Measurements from ENCODE around the gene YWHAH. TPM values are rescaled to one million over a fixed set of nuclear protein-coding genes. Genes with fewer than 3 reads are reported as not detected.

Gene YWHAH
- total and polyA plus RNA-seq, 8 donors, result 20.5 to 284 (median 88.5) TPM

DNA sequence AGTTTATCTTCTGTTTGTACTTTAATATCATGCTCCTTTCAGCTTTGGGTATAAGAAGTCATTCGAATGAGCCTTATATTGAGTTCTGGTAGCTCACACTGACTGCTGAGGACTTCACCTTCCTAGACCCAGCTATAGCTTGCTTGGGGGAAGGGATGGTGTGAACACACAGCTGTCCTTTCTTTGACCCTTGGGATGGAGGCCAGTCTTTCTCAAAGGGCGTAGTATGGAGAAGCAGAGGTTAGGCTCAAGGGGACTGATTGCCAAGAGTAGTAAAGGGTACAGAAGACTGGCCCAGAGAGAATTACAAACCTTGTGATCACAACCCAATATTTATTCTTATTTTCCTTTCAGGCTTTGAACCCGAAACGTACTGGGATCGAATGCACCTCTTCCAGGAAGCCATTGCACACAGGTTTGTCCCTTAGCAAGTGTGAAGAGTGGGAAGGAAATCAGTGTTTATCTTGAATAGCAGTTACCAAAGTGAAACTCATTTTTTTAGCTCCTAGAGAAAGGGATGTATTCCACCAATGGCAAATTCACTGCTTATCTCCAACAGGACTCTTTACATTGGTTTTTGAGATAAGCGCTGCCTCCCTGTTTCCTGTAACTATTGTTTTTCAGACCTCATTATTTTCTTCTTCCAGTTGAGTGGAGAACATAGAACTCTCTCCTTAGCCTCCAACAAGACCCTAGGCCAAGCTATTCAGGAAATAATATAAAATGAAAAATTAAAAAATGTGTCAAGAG lies 42.8 kb upstream of the YWHAH start:
- intact Hi-C loops (cut with DNase I; ENCODE audit: low total_unique reads), result no loop called here
- WGBS, 5 donors, result 29 to 62% (median 51%) methylated on average over 6 of the region's 6 CpGs
- Histone ChIP-seq H3K4me3 (no peak overlapping the region), H3K27me3 (no peaks in the 10 kb centered on the region), H3K36me3 (peaks cover 13 to 88% (median 74%) of the 10 kb centered on the region in 4 donors), H3K9me3 (no peaks in the 10 kb centered on the region), H3K4me1 (peaks cover 0 to 20% (median 5%) of the 10 kb centered on the region in 4 donors), H3K27ac (peak overlapping the region; percentile 34 to 84 (median 67))
- TF ChIP-seq POLR2AphosphoS5 (IDR thresholded peaks at IDR 0.05) (peak in 2 of 3 donors; percentile 5 to 17), EP300 (IDR thresholded peaks at IDR 0.05) (no peak)
- DNase-seq, result peak in 1 of 2 donors; percentile 56

DNA sequence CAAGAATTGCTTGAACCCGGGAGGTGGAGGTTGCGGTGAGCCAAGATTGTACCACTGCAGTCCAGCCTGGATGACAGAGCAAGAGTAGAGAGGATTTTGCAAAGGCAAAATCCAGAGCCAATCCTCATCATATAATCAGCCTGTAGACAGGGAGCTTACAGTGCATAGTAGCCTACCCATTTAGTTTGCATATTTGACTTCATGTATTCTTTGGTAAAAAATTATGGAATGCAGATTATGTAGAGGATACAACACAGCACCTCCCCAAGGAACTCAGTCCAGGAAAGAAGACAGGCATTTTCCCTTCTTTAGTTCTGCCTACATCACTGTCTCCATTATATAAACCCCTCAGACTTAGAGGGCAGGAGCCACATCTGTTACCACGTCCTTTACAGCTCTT lies 39.7 kb upstream of the YWHAH start:
- DNase-seq, result no peak
- TF ChIP-seq, protein P1, sequence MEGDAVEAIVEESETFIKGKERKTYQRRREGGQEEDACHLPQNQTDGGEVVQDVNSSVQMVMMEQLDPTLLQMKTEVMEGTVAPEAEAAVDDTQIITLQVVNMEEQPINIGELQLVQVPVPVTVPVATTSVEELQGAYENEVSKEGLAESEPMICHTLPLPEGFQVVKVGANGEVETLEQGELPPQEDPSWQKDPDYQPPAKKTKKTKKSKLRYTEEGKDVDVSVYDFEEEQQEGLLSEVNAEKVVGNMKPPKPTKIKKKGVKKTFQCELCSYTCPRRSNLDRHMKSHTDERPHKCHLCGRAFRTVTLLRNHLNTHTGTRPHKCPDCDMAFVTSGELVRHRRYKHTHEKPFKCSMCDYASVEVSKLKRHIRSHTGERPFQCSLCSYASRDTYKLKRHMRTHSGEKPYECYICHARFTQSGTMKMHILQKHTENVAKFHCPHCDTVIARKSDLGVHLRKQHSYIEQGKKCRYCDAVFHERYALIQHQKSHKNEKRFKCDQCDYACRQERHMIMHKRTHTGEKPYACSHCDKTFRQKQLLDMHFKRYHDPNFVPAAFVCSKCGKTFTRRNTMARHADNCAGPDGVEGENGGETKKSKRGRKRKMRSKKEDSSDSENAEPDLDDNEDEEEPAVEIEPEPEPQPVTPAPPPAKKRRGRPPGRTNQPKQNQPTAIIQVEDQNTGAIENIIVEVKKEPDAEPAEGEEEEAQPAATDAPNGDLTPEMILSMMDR (IDR thresholded peaks at IDR 0.05), result no peak
- TF ChIP-seq POLR2A (IDR thresholded peaks at IDR 0.05), result no peak
- no peak for TF ChIP-seq EP300 (IDR thresholded peaks at IDR 0.05)
- TF ChIP-seq POLR2AphosphoS5 (IDR thresholded peaks at IDR 0.05), result no peak
- H3K27me3 ChIP-seq, result no peaks in the 10 kb centered on the region
- 95 to 99% (median 96%) methylated on average over 3 of the region's 3 CpGs for WGBS, 5 donors
- no peaks in the 10 kb centered on the region for H3K9me3 ChIP-seq
- H3K27ac ChIP-seq, result no peak overlapping the region
- peaks cover 19 to 84% (median 68%) of the 10 kb centered on the region in 4 donors for H3K36me3 ChIP-seq
- no peak overlapping the region for H3K4me3 ChIP-seq
- peaks cover 0 to 20% (median 5%) of the 10 kb centered on the region in 4 donors for H3K4me1 ChIP-seq
- intact Hi-C loops (cut with DNase I; ENCODE audit: low total_unique reads), result no loop called here

DNA sequence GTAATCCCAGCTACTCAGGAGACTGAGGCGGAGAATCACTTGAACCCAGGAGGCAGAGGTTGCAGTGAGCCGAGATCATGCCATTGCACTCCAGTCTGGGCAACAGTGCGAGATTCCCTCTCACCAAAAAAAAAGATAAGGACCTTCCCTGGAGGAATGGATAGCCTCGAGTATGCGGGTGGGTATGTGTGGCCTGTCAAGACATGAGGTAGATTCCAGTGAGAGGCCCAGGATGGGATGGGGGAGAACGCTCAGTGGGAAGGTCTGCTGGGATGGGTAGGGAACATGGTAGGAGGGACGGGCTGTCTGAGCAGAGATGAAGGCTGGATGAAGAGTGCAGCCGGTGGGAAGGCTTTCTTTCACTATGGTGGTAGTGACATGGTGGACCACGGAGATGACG lies 39.0 kb upstream of the YWHAH start:
- 92 to 95% (median 93%) methylated on average over 10 of the region's 10 CpGs for WGBS, 5 donors
- H3K27ac ChIP-seq, result no peak overlapping the region
- H3K9me3 ChIP-seq, result no peaks in the 10 kb centered on the region
- intact Hi-C loops (cut with DNase I; ENCODE audit: low total_unique reads), result no loop called here
- H3K36me3 ChIP-seq, result peaks cover 19 to 88% (median 70%) of the 10 kb centered on the region in 4 donors
- no peak overlapping the region for H3K4me3 ChIP-seq
- H3K4me1 ChIP-seq, result peaks cover 0 to 20% (median 5%) of the 10 kb centered on the region in 4 donors
- DNase-seq, result no peak
- H3K27me3 ChIP-seq, result no peaks in the 10 kb centered on the region
- TF ChIP-seq, protein P1 (IDR thresholded peaks at IDR 0.05), result no peak
- TF ChIP-seq EP300 (IDR thresholded peaks at IDR 0.05) (no peak), POLR2AphosphoS5 (IDR thresholded peaks at IDR 0.05) (no peak), POLR2A (IDR thresholded peaks at IDR 0.05) (no peak)

DNA sequence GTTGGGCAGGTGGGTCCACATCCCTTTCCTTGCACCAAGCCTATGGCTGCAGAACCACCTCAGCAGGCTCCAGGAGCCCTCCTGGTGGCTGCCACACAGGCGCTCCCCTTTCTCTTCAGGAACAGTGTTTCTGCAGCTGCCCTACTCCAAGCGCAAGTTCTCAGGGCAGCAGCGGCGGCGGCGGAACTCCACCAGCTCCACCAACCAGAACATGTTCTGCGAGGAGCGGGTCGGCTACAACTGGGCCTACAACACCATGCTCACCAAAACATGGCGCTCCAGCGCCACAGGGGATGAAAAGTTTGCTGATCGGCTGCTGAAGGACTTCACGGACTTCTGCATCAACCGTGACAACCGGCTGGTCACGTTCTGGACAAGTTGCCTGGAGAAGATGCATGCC lies 38.2 kb upstream of the YWHAH start:
- intact Hi-C loops (cut with DNase I; ENCODE audit: low total_unique reads), result no loop called here
- Histone ChIP-seq H3K9me3 (no peaks in the 10 kb centered on the region), H3K27ac (no peak overlapping the region), H3K4me3 (no peak overlapping the region), H3K4me1 (peaks cover 0 to 15% (median 4%) of the 10 kb centered on the region in 4 donors), H3K36me3 (peaks cover 19 to 89% (median 72%) of the 10 kb centered on the region in 4 donors), H3K27me3 (no peaks in the 10 kb centered on the region)
- no peak for TF ChIP-seq POLR2A (IDR thresholded peaks at IDR 0.05)
- TF ChIP-seq, protein P1 (IDR thresholded peaks at IDR 0.05), result no peak
- DNase-seq, result no peak
- 91 to 98% (median 97%) methylated on average over 16 of the region's 16 CpGs for WGBS, 5 donors

GRCh38 chr22:31906569-31906968 lies 37.8 kb upstream of the YWHAH start:
- Histone ChIP-seq H3K9me3 (no peaks in the 10 kb centered on the region), H3K27ac (no peak overlapping the region), H3K27me3 (no peaks in the 10 kb centered on the region), H3K4me1 (peaks cover 0 to 10% (median 4%) of the 10 kb centered on the region in 4 donors), H3K36me3 (peaks cover 18 to 89% (median 70%) of the 10 kb centered on the region in 4 donors), H3K4me3 (no peak overlapping the region)
- WGBS, 5 donors, result 80 to 93% (median 84%) methylated on average over 5 of the region's 5 CpGs
- no peak for TF ChIP-seq EP300 (IDR thresholded peaks at IDR 0.05)
- intact Hi-C loops (cut with DNase I; ENCODE audit: low total_unique reads), result no loop called here
- no peak for DNase-seq

Data from stomach (tissue), 9 donors.